ENCODE measurements around the gene GCG. TPM values are rescaled to one million over a fixed set of nuclear protein-coding genes. Genes with fewer than 3 reads are reported as not detected.

The GCG gene
- total and polyA plus RNA-seq, 2 of the 8 experiments (the other 6 are each of a cell fraction or from before 2014, with no cell fraction given) = not detected

DNA sequence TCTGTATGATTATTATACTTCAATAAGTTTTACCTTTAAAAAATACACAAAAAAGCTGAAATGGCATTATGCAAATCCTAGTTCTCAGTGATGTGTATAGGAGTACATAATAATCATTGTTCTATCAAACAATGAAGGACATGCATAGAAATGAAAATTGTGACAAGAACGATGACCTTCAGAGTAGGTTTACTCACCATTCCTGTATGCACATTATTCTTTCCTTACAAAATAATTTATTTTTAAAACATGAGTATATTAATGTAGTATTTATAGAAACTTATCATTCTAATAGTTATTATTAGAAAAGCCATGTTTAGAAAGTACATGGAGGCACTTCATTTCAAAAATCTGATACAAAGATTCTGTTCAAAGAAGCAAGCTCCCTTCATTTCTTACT is 45.3 kb downstream of the GCG start (continued):
- TF ChIP-seq CHD7 (IDR thresholded peaks at IDR 0.05; ENCODE audit: insufficient replicate concordance, low read length) (no peak), KDM1A (IDR thresholded peaks at IDR 0.05; ENCODE audit: borderline replicate concordance, low read length) (no peak), HDAC6 (IDR thresholded peaks at IDR 0.05; ENCODE audit: low read depth, low read length) (no peak), TAF1 (IDR thresholded peaks at IDR 0.05; ENCODE audit: low read depth, low read length) (no peak), SIRT6 (IDR thresholded peaks at IDR 0.05; ENCODE audit: low read length) (no peak), CTCF (IDR thresholded peaks at IDR 0.05; ENCODE audit: control extremely low read depth in 1 of 3, insufficient read depth in 1 of 3, low read depth in 1 of 3, low read length in 3 of 3) (no peak), CTBP2 (IDR thresholded peaks at IDR 0.05; ENCODE audit: borderline replicate concordance, insufficient read depth, insufficient read length, low read length) (no peak), TBP (IDR thresholded peaks at IDR 0.05; ENCODE audit: low read depth, low read length) (no peak)
- TF ChIP-seq, protein P1, sequence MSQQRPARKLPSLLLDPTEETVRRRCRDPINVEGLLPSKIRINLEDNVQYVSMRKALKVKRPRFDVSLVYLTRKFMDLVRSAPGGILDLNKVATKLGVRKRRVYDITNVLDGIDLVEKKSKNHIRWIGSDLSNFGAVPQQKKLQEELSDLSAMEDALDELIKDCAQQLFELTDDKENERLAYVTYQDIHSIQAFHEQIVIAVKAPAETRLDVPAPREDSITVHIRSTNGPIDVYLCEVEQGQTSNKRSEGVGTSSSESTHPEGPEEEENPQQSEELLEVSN (IDR thresholded peaks at IDR 0.05) = no peak

Data from H1 (cell line).